NCI-H2227 (cell line): ENCODE results near the gene KRT84.

ENCODE experiments used
- DNase-seq: peaks from one replicate; lab custom pipeline; 2025; ENCODE audit not compliant: unreplicated experiment; lab: John Stamatoyannopoulos, UW

KRT84 gene

GRCh38 chr12:52362118-52362726, 23.2 kb downstream of the KRT84 start:
- no peak for DNase-seq

DNA sequence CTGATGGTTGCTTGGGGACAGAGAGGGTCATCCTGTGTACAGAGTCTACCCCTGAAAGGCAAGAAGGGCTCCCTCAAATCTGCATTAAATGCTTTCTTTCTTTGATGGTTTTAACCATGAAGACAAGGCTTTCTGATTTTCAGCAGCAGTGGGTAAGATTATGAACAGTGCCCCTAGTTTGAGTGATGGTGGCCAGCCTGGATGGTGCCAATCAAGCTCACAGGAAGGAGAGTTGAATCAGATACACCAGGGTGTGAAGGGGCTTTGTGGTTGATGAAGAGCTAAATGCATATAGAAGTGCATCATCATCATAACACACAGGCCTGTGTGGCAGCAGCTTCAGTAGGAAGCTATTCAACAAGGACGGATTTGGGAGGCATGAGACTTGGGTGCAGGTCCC, 23.9 kb downstream of the KRT84 start:
- no peak for DNase-seq

DNA sequence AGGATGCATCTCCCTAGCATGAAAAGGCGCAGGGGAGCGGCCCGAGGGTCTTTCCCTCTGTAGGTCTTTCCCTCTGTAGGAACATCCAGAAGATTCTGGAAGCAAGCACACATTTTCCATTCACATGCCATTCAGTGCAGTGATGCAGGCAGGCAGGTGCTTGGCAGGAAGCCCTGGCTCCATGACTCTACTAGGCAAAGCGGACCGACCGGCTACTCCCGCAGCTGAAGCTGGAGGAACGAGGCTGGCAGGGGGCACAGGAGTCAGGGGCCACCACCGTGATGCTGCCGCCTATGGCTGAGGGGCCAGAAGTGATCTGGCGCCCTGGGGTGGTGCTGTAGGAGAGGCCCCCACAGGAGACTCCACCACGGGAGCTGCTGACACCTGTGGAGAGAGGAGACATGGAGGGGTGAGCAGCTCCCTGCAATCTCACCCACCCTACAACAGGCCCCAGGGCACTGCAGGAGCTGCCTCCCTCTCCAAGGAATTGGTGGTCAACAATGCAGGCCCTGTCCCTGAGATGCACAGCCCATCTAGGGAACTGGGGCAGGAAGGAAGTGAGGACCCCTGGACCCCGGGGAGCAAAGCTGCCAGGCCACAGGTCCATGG, 24.7 kb downstream of the KRT84 start:
- no peak for DNase-seq

- DNase-seq, result no peak
Measured at GRCh38 chr12:52360106-52360662, 25.3 kb downstream of the KRT84 start.

GRCh38 chr12:52359621-52360061, 25.8 kb downstream of the KRT84 start:
- DNase-seq, result no peak

GRCh38 chr12:52358575-52359350, 26.7 kb downstream of the KRT84 start:
- DNase-seq, result no peak

DNA sequence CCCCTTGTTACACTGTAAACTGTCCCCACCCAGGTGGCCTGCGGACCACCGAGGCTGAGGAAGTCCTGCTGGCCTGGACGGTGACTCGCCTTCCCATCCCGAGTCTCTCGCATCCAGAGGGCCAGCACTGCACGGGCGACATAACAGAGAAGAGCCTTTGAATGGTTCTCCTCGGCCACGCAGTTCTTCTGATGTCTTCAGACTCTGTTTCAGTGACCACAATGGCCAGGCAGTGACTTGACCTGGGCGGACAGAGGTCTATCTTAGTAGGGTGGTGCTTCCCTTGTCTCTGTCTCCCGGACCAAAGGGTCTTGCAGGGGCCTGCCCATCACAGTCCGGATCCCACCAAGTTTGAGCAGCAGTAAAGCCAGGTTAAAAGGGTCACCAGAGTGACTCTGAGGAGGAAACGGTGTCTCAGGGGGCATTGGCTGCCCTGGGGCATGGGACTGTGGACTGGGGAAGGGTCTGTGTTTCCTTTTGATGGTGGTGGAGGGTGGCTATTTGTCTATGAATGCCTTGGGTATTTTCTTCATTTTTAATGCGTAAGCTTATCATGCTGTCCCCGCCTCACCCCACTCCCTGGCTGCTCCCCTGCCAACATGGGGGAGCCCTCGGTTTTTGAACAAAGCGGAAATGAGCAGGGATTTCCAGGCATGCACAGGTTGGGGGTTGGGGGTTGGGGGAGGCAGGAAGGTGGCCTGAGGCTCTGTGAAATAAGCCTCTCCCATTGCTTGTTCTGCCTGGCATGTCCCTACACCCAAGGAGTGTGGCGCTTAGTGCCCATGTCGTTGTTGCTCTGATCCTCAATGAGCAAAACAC, 28.5 kb downstream of the KRT84 start:
- DNase-seq, result no peak

DNA sequence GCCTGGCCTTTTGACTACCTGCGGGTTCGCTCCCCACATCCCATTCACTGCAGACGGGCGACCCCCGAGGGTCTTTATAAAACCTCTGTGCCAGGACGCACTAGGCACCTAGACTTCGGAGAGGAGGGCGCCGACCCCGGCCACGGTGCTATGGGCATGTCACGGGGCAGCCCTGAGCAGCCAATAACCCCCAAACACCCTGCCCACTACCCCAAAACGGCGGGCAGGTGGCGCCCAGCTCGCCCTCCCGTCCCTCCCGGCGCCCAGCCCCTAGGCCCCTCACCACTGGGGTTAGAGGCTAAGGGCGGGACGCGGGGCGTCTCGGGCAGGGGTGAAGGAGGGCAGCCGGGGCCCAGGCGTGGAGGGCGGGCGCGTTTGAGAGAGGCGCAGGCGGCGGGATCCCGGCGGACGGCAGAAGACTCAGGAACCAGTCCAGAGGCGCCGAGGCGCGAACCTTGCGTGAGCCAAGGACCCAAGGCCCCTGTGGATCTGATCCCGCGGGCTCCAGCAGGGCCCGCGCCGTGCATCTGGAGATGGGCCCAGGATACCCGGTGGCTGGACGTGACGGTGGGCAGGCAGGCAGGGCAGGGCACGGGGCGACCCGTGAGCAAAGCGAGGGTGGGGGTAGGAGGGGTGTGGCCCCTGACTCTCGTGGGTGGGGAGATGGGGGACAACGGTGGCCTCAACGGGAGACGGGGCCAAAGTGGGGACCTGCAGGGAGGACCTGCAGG, 29.3 kb downstream of the KRT84 start:
- no peak for DNase-seq

- no peak for DNase-seq
Measured at GRCh38 chr12:52355176-52355575, 30.3 kb downstream of the KRT84 start.

DNA sequence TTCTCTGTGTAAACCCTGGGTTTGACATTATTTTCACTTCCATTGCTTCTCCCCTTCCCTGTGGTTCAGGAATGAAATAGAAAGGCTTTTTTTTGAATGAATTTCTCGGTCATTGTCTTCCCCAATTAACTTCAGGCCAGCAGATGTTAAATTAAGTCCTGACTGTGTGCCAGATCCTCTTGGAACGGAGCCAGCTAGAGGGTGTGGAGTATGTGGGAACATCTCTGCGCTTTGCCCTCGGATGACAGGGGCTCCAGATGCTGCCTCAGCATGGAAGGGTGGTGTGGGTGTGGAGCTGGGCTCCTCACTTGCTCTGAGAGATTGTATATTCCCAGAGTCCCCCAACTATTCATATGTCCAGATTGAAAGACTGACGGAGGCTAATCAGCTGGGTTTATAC, 31.3 kb downstream of the KRT84 start:
- DNase-seq, result no peak

- DNase-seq, result no peak
Measured at GRCh38 chr12:52353766-52354165, 31.7 kb downstream of the KRT84 start.

GRCh38 chr12:52352951-52353350, 32.5 kb downstream of the KRT84 start:
- no peak for DNase-seq

DNA sequence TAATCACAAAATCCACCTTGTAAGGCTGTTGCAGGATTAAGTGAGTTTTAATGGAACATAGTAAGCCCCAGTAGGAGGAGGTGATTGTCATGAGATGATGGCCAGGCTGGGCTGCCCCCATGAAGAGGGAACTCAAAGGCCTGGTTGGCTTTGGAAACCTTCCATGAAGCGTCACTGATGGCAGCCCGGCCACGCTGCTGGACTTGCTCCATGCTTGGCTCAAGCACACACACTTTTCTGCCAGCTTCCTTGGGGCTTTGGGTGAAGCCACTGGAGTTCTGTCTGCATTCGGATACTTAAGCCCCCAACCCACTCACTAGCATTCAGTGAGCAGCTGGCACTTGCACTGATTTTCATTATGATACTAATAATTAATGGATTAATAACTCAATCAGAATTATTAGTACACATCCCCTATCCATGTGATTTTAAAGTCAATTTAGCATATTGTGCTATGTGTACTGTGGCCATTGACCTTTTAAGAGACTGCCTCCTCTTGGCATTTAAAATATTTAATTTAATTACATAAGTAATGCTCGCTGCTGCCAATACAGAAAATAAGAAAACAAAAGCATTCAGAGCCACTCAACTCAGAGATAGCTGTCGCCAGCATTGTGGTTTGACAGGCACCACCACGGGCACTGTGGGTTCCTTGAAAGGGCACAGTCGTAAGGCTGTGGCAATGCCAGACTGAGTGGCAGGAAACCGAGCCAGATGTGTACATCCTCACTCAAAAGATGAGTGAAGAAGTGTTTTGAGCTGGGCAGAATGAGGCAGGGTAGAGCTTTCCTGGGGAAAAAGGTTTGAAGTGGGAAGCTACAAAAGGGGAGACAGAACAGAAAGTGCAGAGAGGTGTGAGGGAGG, 34.0 kb downstream of the KRT84 start:
- DNase-seq, result no peak

DNA sequence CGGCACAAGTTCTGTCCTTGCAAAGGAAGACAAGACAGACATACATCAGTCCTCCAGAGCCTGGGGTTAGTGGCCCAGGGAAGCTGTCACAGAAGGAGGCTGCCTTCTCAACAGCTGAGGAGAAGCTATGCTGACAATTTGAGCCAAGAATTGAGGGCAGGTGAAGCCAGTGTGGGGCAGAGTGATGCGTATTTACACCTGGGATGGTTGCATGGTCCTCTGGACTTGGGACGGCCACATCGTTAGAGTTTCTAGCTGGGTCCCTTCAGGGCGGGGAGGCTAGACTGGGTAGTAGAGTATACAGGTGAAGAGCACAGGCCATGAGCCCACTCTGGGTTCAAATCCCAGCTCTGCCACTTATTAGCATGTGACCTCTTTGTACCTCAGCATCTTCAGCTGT, 34.7 kb downstream of the KRT84 start:
- no peak for DNase-seq

- no peak for DNase-seq
Measured at GRCh38 chr12:52350021-52350620, 35.3 kb downstream of the KRT84 start.

- DNase-seq, result no peak
Measured at GRCh38 chr12:52349196-52349595, 36.3 kb downstream of the KRT84 start.

DNA sequence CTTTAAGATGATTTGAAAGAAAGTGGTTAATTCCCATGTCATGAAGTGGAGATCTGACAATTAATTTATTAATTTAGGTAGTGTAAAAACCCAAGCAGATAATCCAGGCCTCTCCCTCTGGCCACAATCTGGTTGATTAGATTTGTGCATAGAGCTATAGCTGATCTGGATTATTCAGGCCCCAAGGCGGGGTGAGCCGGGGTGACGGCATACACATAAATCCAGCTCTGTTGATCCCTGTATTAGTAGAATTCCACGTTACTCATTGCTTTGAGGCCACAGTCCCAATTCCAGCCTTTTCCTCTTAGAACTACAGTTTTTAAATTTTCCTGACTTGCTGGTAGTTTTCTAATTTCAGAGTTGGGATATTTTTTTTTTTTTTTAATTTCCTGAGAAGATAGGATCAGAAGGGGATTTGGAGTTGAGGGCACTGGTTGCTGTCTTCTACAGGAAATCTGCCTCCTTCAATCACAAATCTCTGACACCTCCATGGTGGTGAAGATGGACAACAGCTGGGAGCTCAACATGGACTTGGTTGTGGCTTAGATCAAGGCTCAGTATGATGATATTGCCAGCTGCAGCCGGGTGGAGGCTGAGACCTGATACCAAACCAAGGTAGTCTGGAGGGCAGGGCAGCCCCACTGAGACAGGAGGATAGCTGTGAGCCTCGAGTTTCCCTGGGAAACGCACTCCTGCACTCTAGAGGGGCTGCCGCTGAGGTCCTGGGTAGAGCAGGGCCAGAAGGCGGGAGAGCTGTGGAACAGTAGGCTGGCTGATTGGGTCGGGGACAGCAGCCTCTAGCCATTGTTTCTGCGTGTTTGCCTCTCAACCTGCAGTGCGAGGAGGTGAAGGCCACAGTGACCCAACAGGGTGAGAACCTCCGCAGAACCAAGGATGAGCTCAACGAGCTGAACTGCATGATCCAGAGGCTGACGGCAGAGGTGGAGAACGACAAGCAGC, 37.6 kb downstream of the KRT84 start:
- DNase-seq, result no peak

GRCh38 chr12:52347016-52347415, 38.4 kb downstream of the KRT84 start:
- DNase-seq, result no peak
